ENCODE measurements around the gene MT1H. TPM values are rescaled to one million over a fixed set of nuclear protein-coding genes. Genes with fewer than 3 reads are reported as not detected.

MT1H gene
- total and polyA plus RNA-seq, 9 of the 15 experiments (the other 6 are each of a cell fraction or from before 2014, with no cell fraction given), result 0.13 to 0.37 TPM; not detected in 7

DNA sequence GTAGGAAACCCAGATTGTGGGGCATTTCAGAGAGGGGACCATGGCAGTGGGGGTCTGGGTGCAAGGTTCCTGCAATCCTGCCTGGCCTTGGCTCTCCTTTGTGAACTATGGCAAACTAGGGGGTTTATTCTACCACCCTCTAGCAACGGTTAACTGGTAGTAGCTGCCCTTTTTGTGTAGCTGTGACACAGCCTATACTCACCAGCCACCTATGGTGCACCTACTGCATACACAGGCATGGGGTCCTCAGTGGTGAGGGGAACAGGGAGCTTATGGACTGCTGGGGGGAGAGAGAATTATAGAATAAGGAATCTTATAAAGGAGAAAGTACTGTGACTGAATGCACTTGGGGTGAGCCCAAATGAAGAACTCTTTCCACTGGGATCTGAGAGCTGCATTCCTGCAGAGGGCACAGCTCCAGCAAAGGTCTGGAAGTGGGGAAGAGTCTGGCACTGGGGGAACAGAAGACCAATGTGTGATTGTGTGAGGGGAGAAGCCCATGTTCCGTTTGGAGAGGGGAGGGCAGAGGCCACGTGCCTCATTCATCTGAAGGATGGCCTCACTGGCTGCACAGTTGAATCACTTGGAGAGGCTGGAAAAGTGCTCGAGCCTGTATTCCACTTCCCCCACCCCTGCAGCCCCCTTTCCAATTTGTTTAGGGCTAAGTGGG lies 14.8 kb downstream of the MT1H start:
- no peak for FAIRE-seq
- POLR2A ChIA-PET, result interaction anchor here (0.6 to 0.8 kb wide), 5 partner anchors 12 to 111 kb away, joined by 3 to 6 read pairs (median 4); no protein-coding TSS in a partner anchor
- intact Hi-C loops (cut with micrococcal nuclease), result no loop called here

More for the DNA sequence above, 14.8 kb downstream of the MT1H start:
- CTCF ChIA-PET (ENCODE audit: low intra/inter-chr PET ratio), result no interaction called here
- Histone ChIP-seq H3K36me3 (ENCODE audit: control insufficient read depth, insufficient read depth, low read length) (no peaks in the 10 kb centered on the region), H3K9me1 (ENCODE audit: control insufficient read depth, insufficient read depth, low read length) (no peaks in the 10 kb centered on the region), H4K20me1 (replicated peaks; ENCODE audit: control insufficient read depth, insufficient read depth, low read length) (no peaks in the 10 kb centered on the region), H3K4me1 (replicated peaks in 1 of 2; ENCODE audit: control insufficient read depth in 2 of 2, insufficient read depth in 2 of 2, low read length in 2 of 2) (peaks cover 6 to 12% of the 10 kb centered on the region in 2 experiments; a peak in 3 of 5 replicates), H3K4me3 (no peak overlapping the region), H3K27ac (ENCODE audit: extremely low read depth, low read depth, low read length) (no peak overlapping the region), H3K9me3 (replicated peaks; ENCODE audit: control insufficient read depth, insufficient read depth, low read depth, low read length) (no peaks in the 10 kb centered on the region), H3K9ac (ENCODE audit: insufficient read depth in 1 of 2, low read depth in 2 of 2, low read length in 2 of 2) (no peak overlapping the region), H3K27me3 (ENCODE audit: control insufficient read depth in 2 of 2, insufficient read depth in 2 of 2, low read length in 2 of 2) (peaks cover 7 to 42% of the 10 kb centered on the region in 2 experiments; a peak in 4 of 5 replicates), H2AFZ (ENCODE audit: low read depth, low read length) (no peak overlapping the region), H3K4me2 (ENCODE audit: insufficient read depth, low read length) (no peak overlapping the region), H3K79me2 (ENCODE audit: control insufficient read depth, insufficient read depth, low read length) (no peaks in the 10 kb centered on the region)
- in situ Hi-C loops (cut with MboI), result no loop called here
- ATAC-seq (no peak), DNase-seq (ENCODE audit: extremely low read depth in 1 of 4, low spot score in 3 of 4) (no peak)
- TF ChIP-seq FOXM1 (IDR thresholded peaks at IDR 0.05; ENCODE audit: low read depth) (no peak), FOXM1 (CRISPR knock-in tag; IDR thresholded peaks at IDR 0.05; ENCODE audit: low read depth) (no peak), TAF9B (IDR thresholded peaks at IDR 0.05; ENCODE audit: partially characterized antibody) (no peak), ZBED1 (IDR thresholded peaks at IDR 0.05) (no peak), DIDO1 (tag; IDR thresholded peaks at IDR 0.05; ENCODE audit: low read depth) (no peak), RBM14 (IDR thresholded peaks at IDR 0.05; ENCODE audit: borderline replicate concordance, insufficient read depth, low read depth, low read length) (no peak), TRIM28 (IDR thresholded peaks at IDR 0.05) (no peak), KLF6 (CRISPR knock-in tag; IDR thresholded peaks at IDR 0.05; ENCODE audit: borderline replicate concordance) (no peak), NFATC3 (IDR thresholded peaks at IDR 0.05) (no peak), HLTF (IDR thresholded peaks at IDR 0.05) (no peak), CBX2 (IDR thresholded peaks at IDR 0.05; ENCODE audit: insufficient read depth, low read length, poor library complexity, severe bottlenecking) (no peak)
- TF ChIP-seq, protein P1, sequence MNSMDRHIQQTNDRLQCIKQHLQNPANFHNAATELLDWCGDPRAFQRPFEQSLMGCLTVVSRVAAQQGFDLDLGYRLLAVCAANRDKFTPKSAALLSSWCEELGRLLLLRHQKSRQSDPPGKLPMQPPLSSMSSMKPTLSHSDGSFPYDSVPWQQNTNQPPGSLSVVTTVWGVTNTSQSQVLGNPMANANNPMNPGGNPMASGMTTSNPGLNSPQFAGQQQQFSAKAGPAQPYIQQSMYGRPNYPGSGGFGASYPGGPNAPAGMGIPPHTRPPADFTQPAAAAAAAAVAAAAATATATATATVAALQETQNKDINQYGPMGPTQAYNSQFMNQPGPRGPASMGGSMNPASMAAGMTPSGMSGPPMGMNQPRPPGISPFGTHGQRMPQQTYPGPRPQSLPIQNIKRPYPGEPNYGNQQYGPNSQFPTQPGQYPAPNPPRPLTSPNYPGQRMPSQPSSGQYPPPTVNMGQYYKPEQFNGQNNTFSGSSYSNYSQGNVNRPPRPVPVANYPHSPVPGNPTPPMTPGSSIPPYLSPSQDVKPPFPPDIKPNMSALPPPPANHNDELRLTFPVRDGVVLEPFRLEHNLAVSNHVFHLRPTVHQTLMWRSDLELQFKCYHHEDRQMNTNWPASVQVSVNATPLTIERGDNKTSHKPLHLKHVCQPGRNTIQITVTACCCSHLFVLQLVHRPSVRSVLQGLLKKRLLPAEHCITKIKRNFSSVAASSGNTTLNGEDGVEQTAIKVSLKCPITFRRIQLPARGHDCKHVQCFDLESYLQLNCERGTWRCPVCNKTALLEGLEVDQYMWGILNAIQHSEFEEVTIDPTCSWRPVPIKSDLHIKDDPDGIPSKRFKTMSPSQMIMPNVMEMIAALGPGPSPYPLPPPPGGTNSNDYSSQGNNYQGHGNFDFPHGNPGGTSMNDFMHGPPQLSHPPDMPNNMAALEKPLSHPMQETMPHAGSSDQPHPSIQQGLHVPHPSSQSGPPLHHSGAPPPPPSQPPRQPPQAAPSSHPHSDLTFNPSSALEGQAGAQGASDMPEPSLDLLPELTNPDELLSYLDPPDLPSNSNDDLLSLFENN (IDR thresholded peaks at IDR 0.05; ENCODE audit: low read depth in 2 of 2, low read length in 2 of 2), result no peak
- no TSS peak for BruUV-seq (replicated peaks)
- WGBS (ENCODE audit: insufficient coverage, low coverage, missing lambda C conversion rate), result 0% methylated on average over 4 of the region's 4 CpGs

All from K562 (cell line).